ENCODE data around the gene MEIOC.
"Not testable (repeated sequence)": the region's sequence is repeated elsewhere in the genome, so short reads cannot be mapped to it uniquely, and the experiment has no call there.

The MEIOC gene

GRCh38 chr17:44655983-44656710, at the start of gene MEIOC:
Gene MEIOC (plus strand): TSS chr17:44656468. CDS start chr17:44656614, 146 bp downstream.
- Histone ChIP-seq H3K27me3 (ENCODE audit: control insufficient read depth, insufficient read depth, low read length) (peaks cover 48% of the 10 kb centered on the region), H3K27ac (ENCODE audit: low read depth, low read length) (no peak within 1 kb of the TSS), H3K36me3 (ENCODE audit: control insufficient read depth, insufficient read depth, low read length) (no peaks in the 10 kb centered on the region), H3K9me3 (ENCODE audit: control insufficient read depth, insufficient read depth, low read length) (no peaks in the 10 kb centered on the region), H3K4me3 (ENCODE audit: low read depth, low read length) (peak within 1 kb of the TSS; percentile 57; the same call in 1 of the 2 replicates), H3K9ac (ENCODE audit: low read depth, low read length) (no peak within 1 kb of the TSS), H3K4me1 (ENCODE audit: control insufficient read depth, insufficient read depth, low read length) (no peaks in the 10 kb centered on the region)

DNA sequence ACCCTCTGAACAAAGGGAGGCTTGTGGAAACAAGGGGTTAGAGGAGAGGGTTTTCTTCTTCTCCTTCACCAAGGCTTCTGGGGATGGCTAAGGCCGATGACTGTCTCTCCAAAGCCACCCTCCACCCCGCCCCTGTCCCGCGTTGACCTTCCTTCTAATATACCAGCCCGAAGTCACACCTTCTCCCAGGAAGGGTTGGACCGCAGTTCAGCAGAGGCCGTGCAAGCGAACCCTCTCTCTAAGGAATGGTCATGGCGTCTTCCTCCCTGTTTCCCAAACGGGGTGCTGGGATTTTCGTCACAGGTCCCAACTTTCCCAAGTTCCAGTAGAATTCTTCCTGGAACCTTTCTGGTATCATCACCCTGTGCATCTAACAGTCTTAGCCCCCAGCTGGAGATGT, 49.6 kb upstream of the MEIOC start:
- Histone ChIP-seq H3K9me3 (ENCODE audit: control insufficient read depth, insufficient read depth, low read length) (no peaks in the 10 kb centered on the region), H3K36me3 (ENCODE audit: control insufficient read depth, insufficient read depth, low read length) (no peaks in the 10 kb centered on the region), H3K27ac (ENCODE audit: low read depth, low read length) (no peak overlapping the region), H3K9ac (ENCODE audit: low read depth, low read length) (no peak overlapping the region), H3K4me3 (ENCODE audit: low read depth, low read length) (no peak overlapping the region), H3K27me3 (ENCODE audit: control insufficient read depth, insufficient read depth, low read length) (no peaks in the 10 kb centered on the region), H3K4me1 (ENCODE audit: control insufficient read depth, insufficient read depth, low read length) (peaks cover 7% of the 10 kb centered on the region)

- peaks cover 7% of the 10 kb centered on the region for H3K4me1 ChIP-seq (ENCODE audit: control insufficient read depth, insufficient read depth, low read length)
- H3K4me3 ChIP-seq (ENCODE audit: low read depth, low read length) = no peak overlapping the region
- no peak overlapping the region for H3K9ac ChIP-seq (ENCODE audit: low read depth, low read length)
- H3K9me3 ChIP-seq (ENCODE audit: control insufficient read depth, insufficient read depth, low read length) = no peaks in the 10 kb centered on the region
- H3K36me3 ChIP-seq (ENCODE audit: control insufficient read depth, insufficient read depth, low read length) = no peaks in the 10 kb centered on the region
- H3K27ac ChIP-seq (ENCODE audit: low read depth, low read length) = peak overlapping the region; percentile 51
- H3K27me3 ChIP-seq (ENCODE audit: control insufficient read depth, insufficient read depth, low read length) = no peaks in the 10 kb centered on the region
These were observed 48.2 kb upstream of the MEIOC start for GRCh38 chr17:44607836-44608690.

GRCh38 chr17:44608727-44609435, 47.4 kb upstream of the MEIOC start:
- H3K9me3 ChIP-seq (ENCODE audit: control insufficient read depth, insufficient read depth, low read length) = no peaks in the 10 kb centered on the region
- H3K36me3 ChIP-seq (ENCODE audit: control insufficient read depth, insufficient read depth, low read length) = no peaks in the 10 kb centered on the region
- H3K27ac ChIP-seq (ENCODE audit: low read depth, low read length) = peak overlapping the region; percentile 51
- H3K27me3 ChIP-seq (ENCODE audit: control insufficient read depth, insufficient read depth, low read length) = no peaks in the 10 kb centered on the region
- H3K4me3 ChIP-seq (ENCODE audit: low read depth, low read length) = no peak overlapping the region
- H3K4me1 ChIP-seq (ENCODE audit: control insufficient read depth, insufficient read depth, low read length) = peaks cover 7% of the 10 kb centered on the region
- H3K9ac ChIP-seq (ENCODE audit: low read depth, low read length) = no peak overlapping the region

DNA sequence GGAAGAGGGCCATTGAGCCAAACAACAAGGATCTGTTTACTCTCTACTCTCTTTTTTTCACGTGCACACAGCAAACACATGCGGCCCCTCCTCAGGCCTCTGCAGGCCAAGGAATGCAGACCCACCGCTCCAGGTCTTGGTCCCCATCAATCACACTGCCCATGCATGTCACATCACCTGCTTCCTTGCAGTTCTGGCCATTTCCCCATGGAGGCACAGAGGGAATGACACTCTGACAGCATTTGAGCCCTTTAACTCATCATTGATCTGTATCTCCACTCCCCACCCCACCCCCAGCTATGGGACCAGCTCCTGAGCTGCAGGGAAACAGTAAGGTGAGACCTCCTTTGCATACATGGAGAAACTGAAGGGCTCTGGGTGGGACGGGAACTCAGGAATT, 45.9 kb upstream of the MEIOC start:
- peaks cover 7% of the 10 kb centered on the region for H3K4me1 ChIP-seq (ENCODE audit: control insufficient read depth, insufficient read depth, low read length)
- no peaks in the 10 kb centered on the region for H3K36me3 ChIP-seq (ENCODE audit: control insufficient read depth, insufficient read depth, low read length)
- no peak overlapping the region for H3K9ac ChIP-seq (ENCODE audit: low read depth, low read length)
- no peak overlapping the region for H3K4me3 ChIP-seq (ENCODE audit: low read depth, low read length)
- H3K9me3 ChIP-seq (ENCODE audit: control insufficient read depth, insufficient read depth, low read length) = no peaks in the 10 kb centered on the region
- H3K27me3 ChIP-seq (ENCODE audit: control insufficient read depth, insufficient read depth, low read length) = no peaks in the 10 kb centered on the region
- no peak overlapping the region for H3K27ac ChIP-seq (ENCODE audit: low read depth, low read length)

- Histone ChIP-seq H3K27ac (ENCODE audit: low read depth, low read length) (no peak overlapping the region), H3K27me3 (ENCODE audit: control insufficient read depth, insufficient read depth, low read length) (no peaks in the 10 kb centered on the region), H3K4me1 (ENCODE audit: control insufficient read depth, insufficient read depth, low read length) (peaks cover 7% of the 10 kb centered on the region), H3K4me3 (ENCODE audit: low read depth, low read length) (no peak overlapping the region), H3K9ac (ENCODE audit: low read depth, low read length) (no peak overlapping the region), H3K36me3 (ENCODE audit: control insufficient read depth, insufficient read depth, low read length) (no peaks in the 10 kb centered on the region), H3K9me3 (ENCODE audit: control insufficient read depth, insufficient read depth, low read length) (no peaks in the 10 kb centered on the region)
These were observed 45.4 kb upstream of the MEIOC start for GRCh38 chr17:44610871-44611270.

DNA sequence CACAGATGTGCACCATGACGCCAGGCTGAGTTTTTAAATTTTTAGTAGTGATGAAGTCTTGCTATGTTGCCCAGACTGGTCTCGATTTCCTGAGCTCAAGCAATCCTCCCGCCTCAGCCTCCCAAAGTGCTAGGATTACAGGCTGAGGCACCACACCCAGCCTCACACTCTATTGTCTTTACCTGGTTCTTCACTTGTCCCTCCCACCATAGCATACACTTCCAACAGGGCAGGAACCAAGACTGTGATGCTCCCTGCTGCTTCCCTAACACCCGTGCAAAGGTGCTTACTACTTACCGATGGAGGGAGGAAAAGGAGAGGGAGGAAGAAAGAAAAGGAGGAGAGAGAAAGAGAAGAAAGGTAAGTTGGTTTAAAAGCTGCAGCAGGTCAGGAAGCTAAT, 41.4 kb upstream of the MEIOC start:
- Histone ChIP-seq H3K27me3 (ENCODE audit: control insufficient read depth, insufficient read depth, low read length) (no peaks in the 10 kb centered on the region), H3K9me3 (ENCODE audit: control insufficient read depth, insufficient read depth, low read length) (no peaks in the 10 kb centered on the region), H3K4me3 (ENCODE audit: low read depth, low read length) (no peak overlapping the region), H3K9ac (ENCODE audit: low read depth, low read length) (no peak overlapping the region), H3K27ac (ENCODE audit: low read depth, low read length) (no peak overlapping the region), H3K36me3 (ENCODE audit: control insufficient read depth, insufficient read depth, low read length) (no peaks in the 10 kb centered on the region), H3K4me1 (ENCODE audit: control insufficient read depth, insufficient read depth, low read length) (no peaks in the 10 kb centered on the region)

DNA sequence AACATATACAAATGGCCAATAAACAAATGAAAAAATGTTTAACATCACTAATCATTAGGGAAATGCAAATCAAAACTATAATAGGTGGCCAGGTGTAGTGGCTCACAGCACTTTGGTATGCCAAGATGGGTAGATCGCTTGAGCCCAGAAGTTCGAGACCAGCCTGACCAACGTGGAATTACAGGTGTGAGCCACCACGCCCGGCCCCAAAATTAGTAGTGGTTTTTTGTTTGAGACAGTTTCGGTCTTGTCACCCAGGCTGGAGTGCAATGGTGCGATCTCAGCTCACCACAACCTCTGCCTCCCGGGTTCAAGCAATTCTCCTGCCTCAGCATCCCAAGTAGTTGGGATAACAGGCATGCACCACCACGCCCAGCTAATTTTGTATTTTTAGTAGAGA, 37.6 kb upstream of the MEIOC start:
- not testable (repeated sequence) for H3K9ac ChIP-seq (ENCODE audit: low read depth, low read length); H3K9me3 ChIP-seq (ENCODE audit: control insufficient read depth, insufficient read depth, low read length); H3K27ac ChIP-seq (ENCODE audit: low read depth, low read length); H3K27me3 ChIP-seq (ENCODE audit: control insufficient read depth, insufficient read depth, low read length); H3K4me3 ChIP-seq (ENCODE audit: low read depth, low read length); H3K4me1 ChIP-seq (ENCODE audit: control insufficient read depth, insufficient read depth, low read length); H3K36me3 ChIP-seq (ENCODE audit: control insufficient read depth, insufficient read depth, low read length)

- H3K9me3 ChIP-seq (ENCODE audit: control insufficient read depth, insufficient read depth, low read length) = no peaks in the 10 kb centered on the region
- peaks cover 6% of the 10 kb centered on the region; the same call in 1 of the 2 replicates for H3K4me1 ChIP-seq (ENCODE audit: control insufficient read depth, insufficient read depth, low read length)
- H3K36me3 ChIP-seq (ENCODE audit: control insufficient read depth, insufficient read depth, low read length) = no peaks in the 10 kb centered on the region
- no peak overlapping the region for H3K9ac ChIP-seq (ENCODE audit: low read depth, low read length)
- no peaks in the 10 kb centered on the region for H3K27me3 ChIP-seq (ENCODE audit: control insufficient read depth, insufficient read depth, low read length)
- H3K4me3 ChIP-seq (ENCODE audit: low read depth, low read length) = no peak overlapping the region; the same call in 1 of the 2 replicates
- H3K27ac ChIP-seq (ENCODE audit: low read depth, low read length) = no peak overlapping the region
These were observed 33.1 kb upstream of the MEIOC start for GRCh38 chr17:44623070-44623725.

DNA sequence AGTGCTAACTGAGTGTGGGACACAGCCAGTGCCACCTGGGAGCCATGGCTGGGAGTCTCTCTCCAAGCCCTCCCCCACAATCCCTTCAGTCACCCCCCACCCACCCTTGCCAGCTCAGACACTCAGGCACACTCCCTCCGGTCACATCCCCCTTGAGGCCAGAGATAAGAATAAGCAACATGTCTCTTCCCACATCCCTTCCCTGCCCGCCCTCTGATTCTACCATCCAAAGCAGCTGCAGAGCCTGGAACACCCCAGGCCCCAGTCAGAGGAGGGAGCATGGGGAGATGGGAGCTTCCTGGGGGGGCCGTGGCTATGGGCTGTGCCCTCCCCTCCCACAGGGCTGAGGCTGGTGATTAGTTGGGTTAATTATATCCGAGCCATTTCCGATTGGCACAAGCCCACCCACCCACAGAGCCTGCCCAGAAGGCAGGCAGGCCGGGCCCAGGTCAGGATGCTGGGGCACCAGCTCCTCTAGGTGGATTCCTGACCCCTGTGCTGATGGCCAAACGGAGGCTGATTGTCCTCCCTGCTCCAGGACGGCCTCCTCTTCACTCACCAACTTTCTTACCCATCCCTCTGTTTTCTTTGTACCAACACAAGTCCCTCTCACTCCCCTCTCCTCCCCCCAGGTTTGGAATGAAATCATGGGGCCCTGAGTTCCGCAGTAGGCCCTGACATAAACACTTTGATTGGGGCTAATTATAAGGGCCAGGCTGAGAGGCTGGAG, 28.6 kb upstream of the MEIOC start:
- Histone ChIP-seq H3K27ac (ENCODE audit: low read depth, low read length) (peak overlapping the region; percentile 69), H3K9me3 (ENCODE audit: control insufficient read depth, insufficient read depth, low read length) (no peaks in the 10 kb centered on the region), H3K9ac (ENCODE audit: low read depth, low read length) (no peak overlapping the region), H3K36me3 (ENCODE audit: control insufficient read depth, insufficient read depth, low read length) (no peaks in the 10 kb centered on the region), H3K27me3 (ENCODE audit: control insufficient read depth, insufficient read depth, low read length) (no peaks in the 10 kb centered on the region), H3K4me1 (ENCODE audit: control insufficient read depth, insufficient read depth, low read length) (peaks cover 14% of the 10 kb centered on the region; the same call in 1 of the 2 replicates), H3K4me3 (ENCODE audit: low read depth, low read length) (no peak overlapping the region)
